ENCODE data around the gene RHEB.

Gene RHEB

GRCh38 chr7:151501676-151502075 is 18.0 kb downstream of the RHEB start:
- DNase-seq = no peak

- DNase-seq = no peak
These were observed 21.2 kb downstream of the RHEB start for GRCh38 chr7:151498495-151498894.

- DNase-seq = no peak
These were observed 22.3 kb downstream of the RHEB start for GRCh38 chr7:151497306-151497871.

GRCh38 chr7:151495360-151495759 is 24.3 kb downstream of the RHEB start:
- no peak for DNase-seq

- DNase-seq = no peak
These were observed 25.1 kb downstream of the RHEB start for GRCh38 chr7:151494298-151495284.

GRCh38 chr7:151493083-151493482 is 26.6 kb downstream of the RHEB start:
- no peak for DNase-seq

GRCh38 chr7:151491859-151492258 is 27.8 kb downstream of the RHEB start:
- no peak for DNase-seq

- DNase-seq = no peak
These were observed 29.1 kb downstream of the RHEB start for GRCh38 chr7:151490456-151491105.

- no peak for DNase-seq
These were observed 30.2 kb downstream of the RHEB start for GRCh38 chr7:151489498-151489897.

GRCh38 chr7:151488096-151488495 is 31.6 kb downstream of the RHEB start:
- DNase-seq = no peak

- DNase-seq = no peak
These were observed 32.5 kb downstream of the RHEB start for GRCh38 chr7:151487228-151487627.

- DNase-seq = no peak
These were observed 33.6 kb downstream of the RHEB start for GRCh38 chr7:151486074-151486473.

- DNase-seq = no peak
These were observed 34.6 kb downstream of the RHEB start for GRCh38 chr7:151484971-151485707.

GRCh38 chr7:151483711-151483983 is 36.0 kb downstream of the RHEB start:
- no peak for DNase-seq

GRCh38 chr7:151482883-151483710 is 36.6 kb downstream of the RHEB start:
- no peak for DNase-seq

GRCh38 chr7:151481650-151482505 is 37.8 kb downstream of the RHEB start:
- no peak for DNase-seq

GRCh38 chr7:151477867-151478266 is 41.8 kb downstream of the RHEB start:
- no peak for DNase-seq

GRCh38 chr7:151472644-151473380 is 46.9 kb downstream of the RHEB start:
- DNase-seq = no peak

- DNase-seq = no peak
These were observed 49.0 kb downstream of the RHEB start for GRCh38 chr7:151470711-151471110.

GRCh38 chr7:151469281-151469680 is 50.4 kb downstream of the RHEB start:
- no peak for DNase-seq

Measured in bone marrow (tissue), 2 donors.